GM10248 (cell line): ENCODE measurements around the gene INPP5E.

Experiments used
- CTCF ChIA-PET: fragments of 300-600 bp; sonication (Branson Sonifier 250); formaldehyde crosslinking; extraction: SDS; loops from one replicate; lab custom pipeline; 2021; ENCODE audit warnings: antibody characterized with exemption; lab: Yijun Ruan, JAX
- POLR2A ChIA-PET: fragments of 350-650 bp; sonication (Branson Sonifier 250); formaldehyde crosslinking; extraction: SDS; loops from one replicate; lab custom pipeline; 2020; ENCODE audit warnings: antibody characterized with exemption; lab: Yijun Ruan, JAX
- DNase-seq: peaks from one replicate; pipeline ENCODE4 v3.0.0; 2012; ENCODE audit errors: extremely low spot score
- CTCF ChIP-seq: IDR thresholded peaks from 2 replicates; pipeline ENCODE4 v1.5.1; 2012; ENCODE audit warnings: mild to moderate bottlenecking, low read depth; ENCODE audit errors: extremely low read depth, missing control alignments, control extremely low read depth

The INPP5E gene

GRCh38 chr9:136459425-136459824 is 19.8 kb upstream of the INPP5E start:
- DNase-seq = no peak
- CTCF ChIA-PET = interaction anchor here (1.0 kb wide), 1 partner anchor 19 kb away, joined by 3 read pairs; no protein-coding TSS in a partner anchor
- POLR2A ChIA-PET = no interaction called here
- TF ChIP-seq CTCF = no peak

GRCh38 chr9:136457326-136457725 is 17.7 kb upstream of the INPP5E start:
- POLR2A ChIA-PET = no interaction called here

GRCh38 chr9:136456258-136456657 is 16.6 kb upstream of the INPP5E start:
- POLR2A ChIA-PET = no interaction called here
- no peak for DNase-seq
- TF ChIP-seq CTCF = no peak
- CTCF ChIA-PET = interaction anchor here (1.0 kb wide), 1 partner anchor 14 kb away, joined by 3 read pairs; no protein-coding TSS in a partner anchor

More at GRCh38 chr9:136457326-136457725, 17.7 kb upstream of the INPP5E start:
- DNase-seq = no peak
- TF ChIP-seq CTCF = no peak
- CTCF ChIA-PET = interaction anchor here (1.0 kb wide), 1 partner anchor 13 kb away, joined by 3 read pairs; no protein-coding TSS in a partner anchor

- TF ChIP-seq CTCF = no peak
- no peak for DNase-seq
- ChIA-PET CTCF (interaction anchor here (1.6 kb wide), 1 partner anchor 13 kb away, joined by 4 read pairs; no protein-coding TSS in a partner anchor), POLR2A (no interaction called here)
Measured at GRCh38 chr9:136455043-136456002, 15.7 kb upstream of the INPP5E start.

GRCh38 chr9:136454026-136454796 is 14.6 kb upstream of the INPP5E start:
- TF ChIP-seq CTCF = no peak
- ChIA-PET CTCF (interaction anchor here (0.7 to 1.6 kb wide), 4 partner anchors 11 to 91 kb away, joined by 3 to 4 read pairs (median 4); partner anchors contain the start of gene DNLZ), POLR2A (no interaction called here)
- DNase-seq = no peak

GRCh38 chr9:136453326-136453725 is 13.7 kb upstream of the INPP5E start:
- no peak for DNase-seq
- ChIA-PET CTCF (interaction anchor here (1.3 kb wide), 1 partner anchor 90 kb away, joined by 4 read pairs; the partner anchor contains the start of gene DNLZ), POLR2A (no interaction called here)
- no peak for TF ChIP-seq CTCF
